ENCODE results near the gene NAT14. TPM values are rescaled to one million over a fixed set of nuclear protein-coding genes. Genes with fewer than 3 reads are reported as not detected.

Gene NAT14
- polyA plus RNA-seq, 1 donor (not counting 4 experiments of a cell fraction or from before 2014, with no cell fraction given): 11.0 TPM

- Histone ChIP-seq H3K4me1 (ENCODE audit: control insufficient read depth, extremely low read depth, insufficient read depth, low read length) (peaks cover 27% of the 10 kb centered on the region), H2AFZ (ENCODE audit: control insufficient read depth, low read length) (no peak within 1 kb of the TSS), H3K4me2 (ENCODE audit: control insufficient read depth, extremely low read depth, insufficient read depth, low read depth, low read length) (no peak within 1 kb of the TSS), H3K27ac (ENCODE audit: control insufficient read depth, insufficient read depth, low read length) (no peak within 1 kb of the TSS), H3K36me3 (ENCODE audit: control insufficient read depth in 2 of 2, extremely low read depth in 1 of 2, insufficient read depth in 2 of 2, low read length in 2 of 2) (no peaks in the 10 kb centered on the region), H3K79me2 (ENCODE audit: control insufficient read depth, insufficient read depth, low read length) (no peaks in the 10 kb centered on the region), H3K4me3 (ENCODE audit: control insufficient read depth in 2 of 3, extremely low read depth in 1 of 3, insufficient read depth in 2 of 3, low read depth in 1 of 3, low read length in 3 of 3) (no peak within 1 kb of the TSS), H3K9ac (ENCODE audit: control insufficient read depth, extremely low read depth, insufficient read depth, low read length) (no peak within 1 kb of the TSS), H3K9me1 (ENCODE audit: control insufficient read depth, extremely low read depth, insufficient read depth, low read length) (no peaks in the 10 kb centered on the region), H4K20me1 (ENCODE audit: control insufficient read depth, extremely low read depth, insufficient read depth, low read length) (peaks cover 7% of the 10 kb centered on the region), H3K9me3 (ENCODE audit: control insufficient read depth, low read depth, low read length) (no peaks in the 10 kb centered on the region), H3K27me3 (ENCODE audit: control insufficient read depth, extremely low read depth, insufficient read depth, low read length) (peaks cover 58% of the 10 kb centered on the region)
- TF ChIP-seq EZH2 (IDR thresholded peaks at IDR 0.05; ENCODE audit: low read length): peak; percentile 75
- TF ChIP-seq, protein P1, sequence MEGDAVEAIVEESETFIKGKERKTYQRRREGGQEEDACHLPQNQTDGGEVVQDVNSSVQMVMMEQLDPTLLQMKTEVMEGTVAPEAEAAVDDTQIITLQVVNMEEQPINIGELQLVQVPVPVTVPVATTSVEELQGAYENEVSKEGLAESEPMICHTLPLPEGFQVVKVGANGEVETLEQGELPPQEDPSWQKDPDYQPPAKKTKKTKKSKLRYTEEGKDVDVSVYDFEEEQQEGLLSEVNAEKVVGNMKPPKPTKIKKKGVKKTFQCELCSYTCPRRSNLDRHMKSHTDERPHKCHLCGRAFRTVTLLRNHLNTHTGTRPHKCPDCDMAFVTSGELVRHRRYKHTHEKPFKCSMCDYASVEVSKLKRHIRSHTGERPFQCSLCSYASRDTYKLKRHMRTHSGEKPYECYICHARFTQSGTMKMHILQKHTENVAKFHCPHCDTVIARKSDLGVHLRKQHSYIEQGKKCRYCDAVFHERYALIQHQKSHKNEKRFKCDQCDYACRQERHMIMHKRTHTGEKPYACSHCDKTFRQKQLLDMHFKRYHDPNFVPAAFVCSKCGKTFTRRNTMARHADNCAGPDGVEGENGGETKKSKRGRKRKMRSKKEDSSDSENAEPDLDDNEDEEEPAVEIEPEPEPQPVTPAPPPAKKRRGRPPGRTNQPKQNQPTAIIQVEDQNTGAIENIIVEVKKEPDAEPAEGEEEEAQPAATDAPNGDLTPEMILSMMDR (optimal IDR thresholded peaks at IDR 0.05 in 1 of 3, IDR thresholded peaks at IDR 0.05 in 1 of 3, conservative IDR thresholded peaks at IDR 0.05 in 1 of 3; ENCODE audit: extremely low read depth in 1 of 3, insufficient read depth in 2 of 3, low read length in 3 of 3): no peak
- FAIRE-seq (no peak), DNase-seq (ENCODE audit: low read depth, low spot score) (no peak)
- dilution Hi-C loops (cut with MboI; ENCODE audit: extremely low pct_ligation_motif_present, low sequenced_read_pairs): no loop called here
Measured at GRCh38 chr19:55443045-55443823, 41.8 kb upstream of the NAT14 start, which contains the start of gene SHISA7. TSS of gene SHISA7 (minus strand) at chr19:55443300. CDS start at chr19:55442863, 437 bp downstream.

DNA sequence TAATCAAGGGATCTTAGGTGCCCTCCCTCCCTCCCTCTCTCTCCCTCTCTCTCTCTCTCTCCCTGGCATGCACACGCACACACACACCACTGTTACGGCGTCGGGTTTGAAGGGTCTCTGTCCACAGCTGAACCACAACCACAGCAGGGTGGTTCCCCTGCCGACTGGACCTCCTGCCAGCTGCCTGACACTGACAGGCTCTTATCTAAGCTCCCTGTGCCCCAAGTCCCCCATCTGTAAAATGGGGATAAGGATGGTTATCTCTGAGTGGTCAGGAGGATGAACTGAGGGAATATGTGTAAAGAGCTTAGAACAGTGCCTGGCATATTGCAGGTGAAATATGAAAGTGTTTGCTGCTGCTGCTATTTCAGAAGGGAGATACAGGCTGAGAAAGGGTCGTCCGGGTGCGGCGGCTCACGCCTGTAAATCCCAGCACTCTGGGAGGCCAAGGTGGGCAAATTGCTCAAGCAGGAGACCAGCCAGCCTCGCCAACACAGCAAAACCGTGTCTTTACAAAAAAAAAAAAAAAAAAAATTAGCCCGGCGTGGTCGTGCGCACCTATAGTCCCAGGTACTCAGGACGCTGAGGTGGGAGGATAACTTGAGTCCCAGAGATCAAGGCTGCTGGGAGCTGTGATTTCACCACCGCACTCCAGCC lies 41.0 kb upstream of the NAT14 start:
- Histone ChIP-seq H3K9me3 (ENCODE audit: control insufficient read depth, low read depth, low read length) (no peaks in the 10 kb centered on the region), H3K27ac (ENCODE audit: control insufficient read depth, insufficient read depth, low read length) (no peak overlapping the region), H3K4me2 (ENCODE audit: control insufficient read depth, extremely low read depth, insufficient read depth, low read depth, low read length) (no peak overlapping the region), H3K4me1 (ENCODE audit: control insufficient read depth, extremely low read depth, insufficient read depth, low read length) (peaks cover 28% of the 10 kb centered on the region), H3K9ac (ENCODE audit: control insufficient read depth, extremely low read depth, insufficient read depth, low read length) (no peak overlapping the region), H3K79me2 (ENCODE audit: control insufficient read depth, insufficient read depth, low read length) (no peaks in the 10 kb centered on the region), H3K4me3 (ENCODE audit: control insufficient read depth in 2 of 3, extremely low read depth in 1 of 3, insufficient read depth in 2 of 3, low read depth in 1 of 3, low read length in 3 of 3) (no peak overlapping the region), H3K36me3 (ENCODE audit: control insufficient read depth in 2 of 2, extremely low read depth in 1 of 2, insufficient read depth in 2 of 2, low read length in 2 of 2) (no peaks in the 10 kb centered on the region), H4K20me1 (ENCODE audit: control insufficient read depth, extremely low read depth, insufficient read depth, low read length) (peaks cover 5% of the 10 kb centered on the region), H3K9me1 (ENCODE audit: control insufficient read depth, extremely low read depth, insufficient read depth, low read length) (no peaks in the 10 kb centered on the region), H3K27me3 (ENCODE audit: control insufficient read depth, extremely low read depth, insufficient read depth, low read length) (peaks cover 54% of the 10 kb centered on the region), H2AFZ (ENCODE audit: control insufficient read depth, low read length) (no peak overlapping the region)
- TF ChIP-seq EZH2 (IDR thresholded peaks at IDR 0.05; ENCODE audit: low read length): peak; percentile 65
- TF ChIP-seq, protein P1 (optimal IDR thresholded peaks at IDR 0.05 in 1 of 3, IDR thresholded peaks at IDR 0.05 in 1 of 3, conservative IDR thresholded peaks at IDR 0.05 in 1 of 3; ENCODE audit: extremely low read depth in 1 of 3, insufficient read depth in 2 of 3, low read length in 3 of 3): no peak
- dilution Hi-C loops (cut with MboI; ENCODE audit: extremely low pct_ligation_motif_present, low sequenced_read_pairs): no loop called here
- FAIRE-seq: no peak
- DNase-seq (ENCODE audit: low read depth, low spot score): no peak

All from keratinocyte (primary cell).